Hepatocyte (in vitro differentiated cells): ENCODE measurements around the gene MIER2.

Experiments used
- EZH2 ChIP-seq: fragments of 200-600 bp; sonication (generic); IDR thresholded peaks from 2 replicates; pipeline ENCODE4 v1.6.1; 2016; ENCODE audit warnings: antibody characterized with exemption, mild to moderate bottlenecking, borderline replicate concordance
- EZH2phosphoT487 ChIP-seq: fragments of 200-600 bp; sonication (generic); IDR thresholded peaks from one replicate; pipeline ENCODE4 v1.6.1; 2018; ENCODE audit warnings: antibody characterized with exemption, mild to moderate bottlenecking, low read depth, moderate library complexity; ENCODE audit not compliant: unreplicated experiment, severe bottlenecking
- TF ChIP-seq, protein P1 (sequence below): fragments of 200-600 bp; sonication (generic); IDR thresholded peaks from 2 replicates; pipeline ENCODE4 v1.5.1; 2016; ENCODE audit warnings: antibody characterized with exemption, mild to moderate bottlenecking; ENCODE audit not compliant: poor library complexity

DNA sequence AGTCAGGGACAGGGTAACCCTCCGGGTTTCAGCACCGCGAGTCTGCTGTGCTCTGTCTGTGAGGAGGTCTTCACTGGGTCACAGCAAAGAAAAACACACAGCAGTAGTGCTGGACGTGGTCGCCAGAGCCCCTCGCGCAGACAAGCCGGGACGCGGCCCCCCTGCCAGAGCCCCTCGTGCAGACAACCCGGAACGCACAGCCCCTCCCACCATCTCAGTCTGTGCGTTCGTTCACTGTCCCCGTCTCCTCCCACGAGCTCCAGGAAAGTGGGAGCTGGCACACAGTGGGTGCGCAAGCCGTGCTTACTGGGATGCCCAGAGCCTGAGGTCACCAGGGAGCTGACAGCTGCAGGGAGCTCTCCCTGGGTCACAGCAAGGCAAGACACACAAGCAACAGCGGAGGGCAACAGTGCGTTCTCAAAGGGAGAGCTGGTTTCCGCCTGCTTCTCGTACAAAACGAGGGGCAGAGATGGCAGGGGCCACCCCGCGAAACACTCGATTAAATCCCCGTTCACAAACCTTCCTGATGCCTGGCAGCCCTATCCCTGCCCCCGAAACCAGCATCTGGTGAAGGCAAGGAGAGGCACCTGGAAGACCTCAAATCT, 50.2 kb downstream of the MIER2 start:
- TF ChIP-seq EZH2, result no peak
- TF ChIP-seq, protein P1, sequence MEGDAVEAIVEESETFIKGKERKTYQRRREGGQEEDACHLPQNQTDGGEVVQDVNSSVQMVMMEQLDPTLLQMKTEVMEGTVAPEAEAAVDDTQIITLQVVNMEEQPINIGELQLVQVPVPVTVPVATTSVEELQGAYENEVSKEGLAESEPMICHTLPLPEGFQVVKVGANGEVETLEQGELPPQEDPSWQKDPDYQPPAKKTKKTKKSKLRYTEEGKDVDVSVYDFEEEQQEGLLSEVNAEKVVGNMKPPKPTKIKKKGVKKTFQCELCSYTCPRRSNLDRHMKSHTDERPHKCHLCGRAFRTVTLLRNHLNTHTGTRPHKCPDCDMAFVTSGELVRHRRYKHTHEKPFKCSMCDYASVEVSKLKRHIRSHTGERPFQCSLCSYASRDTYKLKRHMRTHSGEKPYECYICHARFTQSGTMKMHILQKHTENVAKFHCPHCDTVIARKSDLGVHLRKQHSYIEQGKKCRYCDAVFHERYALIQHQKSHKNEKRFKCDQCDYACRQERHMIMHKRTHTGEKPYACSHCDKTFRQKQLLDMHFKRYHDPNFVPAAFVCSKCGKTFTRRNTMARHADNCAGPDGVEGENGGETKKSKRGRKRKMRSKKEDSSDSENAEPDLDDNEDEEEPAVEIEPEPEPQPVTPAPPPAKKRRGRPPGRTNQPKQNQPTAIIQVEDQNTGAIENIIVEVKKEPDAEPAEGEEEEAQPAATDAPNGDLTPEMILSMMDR, result no peak
- TF ChIP-seq EZH2phosphoT487, result no peak
